Right atrium auricular region (tissue), 2 donors: ENCODE measurements around the gene DENND2D. TPM values are rescaled to one million over a fixed set of nuclear protein-coding genes. Genes with fewer than 3 reads are reported as not detected.
"Not testable (repeated sequence)": the region's sequence is repeated elsewhere in the genome, so short reads cannot be mapped to it uniquely, and the experiment has no call there.

Source experiments
- DNase-seq: peaks from one replicate; pipeline ENCODE4 v3.0.0-alpha.2; 2019; ENCODE audit warnings: low spot score
- H3K27ac ChIP-seq, 2 donors: fragments of 200-600 bp; sonication (generic); 1 replicate in 1 of 2; 2 replicates in 1 of 2; pipeline ENCODE4 v1.5.1; 2016 to 2019
- H3K27me3 ChIP-seq, 2 donors: fragments of 200-600 bp; sonication (generic); one replicate each; pipeline versions ENCODE4 v1.5.1 to v1.6.0; 2017 to 2019
- H3K36me3 ChIP-seq: fragments of 200-600 bp; sonication (generic); one replicate; pipeline ENCODE4 v1.5.1; 2016
- H3K4me1 ChIP-seq, 2 donors: fragments of 200-600 bp; sonication (generic); one replicate each; pipeline versions ENCODE4 v1.5.1 to v1.6.0; 2017 to 2019
- H3K4me3 ChIP-seq, 2 donors: fragments of 200-600 bp; sonication (generic); 1 replicate in 1 of 2; 2 replicates in 1 of 2; pipeline ENCODE4 v1.5.1; 2017 to 2019; ENCODE audit warnings: mild to moderate bottlenecking in 1 of 2, moderate library complexity in 1 of 2
- H3K9me3 ChIP-seq, 2 donors: fragments of 200-600 bp; sonication (generic); one replicate each; pipeline ENCODE4 v1.5.1; 2019
- total RNA-seq, 2 donors: library from RNA; depleted of rRNA; stranded (reverse); fragments of >200 nt; gene quantifications; one replicate each; pipeline ENCODE4 v1.1.0, GENCODE V29; 2016
- TF ChIP-seq, protein P1 (sequence below), 2 donors: fragments of 200-600 bp; sonication (generic); IDR thresholded peaks; one replicate each; pipeline ENCODE4 v1.5.1; 2019; ENCODE audit warnings: antibody characterized with exemption in 2 of 2

The DENND2D gene
- total RNA-seq, 2 donors from 2014 or later: 1.7 to 5.7 TPM

DNA sequence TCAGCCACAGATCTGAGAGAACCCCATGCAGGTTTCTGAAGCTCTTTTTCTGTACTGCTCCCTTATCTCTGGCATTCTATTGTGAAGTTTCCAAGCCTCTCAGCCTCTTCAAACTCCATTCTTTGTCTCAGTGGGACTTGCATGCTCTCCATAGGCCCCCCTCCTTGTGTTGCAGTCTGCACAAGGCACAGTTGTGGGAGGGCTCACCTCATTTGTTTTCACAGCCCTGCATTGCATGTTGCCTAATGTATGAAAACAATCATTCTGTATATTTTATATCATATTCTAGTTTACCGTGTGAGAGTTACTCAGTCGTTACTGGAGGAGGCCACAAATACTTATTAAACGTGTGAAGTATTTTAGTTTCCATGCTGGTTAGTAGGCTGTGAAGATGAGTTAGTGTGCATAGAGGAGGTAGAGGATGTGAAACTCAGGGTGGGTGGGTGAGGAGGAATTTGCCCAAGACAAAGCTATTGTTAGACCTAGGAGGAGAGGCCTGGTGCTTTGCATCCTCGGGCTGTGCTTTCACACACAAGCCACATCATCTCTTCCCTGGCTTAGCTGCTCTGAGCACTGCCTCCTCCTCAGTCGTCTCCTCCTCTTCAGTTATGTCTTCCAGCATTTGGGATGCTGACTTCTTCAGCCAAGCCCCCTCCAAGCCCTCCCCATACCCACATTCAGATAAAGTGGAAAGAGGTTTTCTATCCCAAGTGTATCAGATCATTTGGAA lies 19.3 kb upstream of the DENND2D start:
- Histone ChIP-seq H3K9me3 (no peaks in the 10 kb centered on the region), H3K27me3 (no peaks in the 10 kb centered on the region), H3K4me1 (peaks cover 0 to 9% of the 10 kb centered on the region in 2 donors), H3K36me3 (no peaks in the 10 kb centered on the region), H3K4me3 (no peak overlapping the region), H3K27ac (no peak overlapping the region)
- no peak for DNase-seq
- TF ChIP-seq, protein P1, sequence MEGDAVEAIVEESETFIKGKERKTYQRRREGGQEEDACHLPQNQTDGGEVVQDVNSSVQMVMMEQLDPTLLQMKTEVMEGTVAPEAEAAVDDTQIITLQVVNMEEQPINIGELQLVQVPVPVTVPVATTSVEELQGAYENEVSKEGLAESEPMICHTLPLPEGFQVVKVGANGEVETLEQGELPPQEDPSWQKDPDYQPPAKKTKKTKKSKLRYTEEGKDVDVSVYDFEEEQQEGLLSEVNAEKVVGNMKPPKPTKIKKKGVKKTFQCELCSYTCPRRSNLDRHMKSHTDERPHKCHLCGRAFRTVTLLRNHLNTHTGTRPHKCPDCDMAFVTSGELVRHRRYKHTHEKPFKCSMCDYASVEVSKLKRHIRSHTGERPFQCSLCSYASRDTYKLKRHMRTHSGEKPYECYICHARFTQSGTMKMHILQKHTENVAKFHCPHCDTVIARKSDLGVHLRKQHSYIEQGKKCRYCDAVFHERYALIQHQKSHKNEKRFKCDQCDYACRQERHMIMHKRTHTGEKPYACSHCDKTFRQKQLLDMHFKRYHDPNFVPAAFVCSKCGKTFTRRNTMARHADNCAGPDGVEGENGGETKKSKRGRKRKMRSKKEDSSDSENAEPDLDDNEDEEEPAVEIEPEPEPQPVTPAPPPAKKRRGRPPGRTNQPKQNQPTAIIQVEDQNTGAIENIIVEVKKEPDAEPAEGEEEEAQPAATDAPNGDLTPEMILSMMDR (IDR thresholded peaks at IDR 0.05): no peak

DNA sequence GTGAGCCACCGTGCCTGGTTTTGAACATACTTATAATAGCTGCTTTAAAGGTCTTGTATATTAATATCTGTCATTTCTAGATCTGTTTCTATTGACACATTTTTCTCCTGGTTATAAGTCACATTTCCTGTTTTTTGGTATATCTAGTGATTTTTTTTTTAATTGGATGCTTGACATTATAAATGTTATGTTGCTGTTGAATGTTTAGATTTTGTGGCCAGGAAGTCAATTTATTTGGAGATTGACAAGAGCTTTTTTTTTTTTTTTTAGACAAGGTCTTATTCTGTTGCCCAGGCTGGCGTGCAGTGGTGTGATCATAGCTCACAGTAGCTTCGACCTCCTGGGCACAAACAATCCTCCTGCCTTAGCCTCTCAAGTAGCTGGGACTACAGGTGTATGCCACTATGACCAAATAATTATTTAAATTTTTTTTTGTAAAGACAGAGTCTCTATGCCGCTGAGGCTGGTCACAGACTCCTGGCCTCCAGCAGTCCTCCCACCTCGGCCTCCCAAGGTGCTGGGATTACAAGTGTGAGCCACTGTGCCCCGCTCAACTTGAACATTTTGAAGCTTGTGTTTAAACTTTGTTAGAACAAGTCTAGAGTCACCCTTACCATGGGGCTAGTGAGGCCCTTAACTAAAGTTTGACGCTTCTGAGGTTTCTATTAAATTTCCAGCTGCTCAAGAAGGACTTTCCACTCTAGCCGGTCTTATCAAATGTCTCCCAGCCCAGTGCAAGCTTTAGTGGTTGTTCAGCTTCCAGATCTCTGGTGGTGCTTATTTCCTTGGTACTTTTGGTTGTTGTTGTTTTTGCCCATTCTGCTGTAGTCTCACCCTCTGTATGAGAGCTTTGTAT lies 18.5 kb upstream of the DENND2D start:
- Histone ChIP-seq H3K4me3 (no peak overlapping the region), H3K27ac (no peak overlapping the region), H3K27me3 (no peaks in the 10 kb centered on the region), H3K9me3 (no peaks in the 10 kb centered on the region), H3K4me1 (peaks cover 0 to 9% of the 10 kb centered on the region in 2 donors), H3K36me3 (no peaks in the 10 kb centered on the region)
- DNase-seq: no peak
- TF ChIP-seq, protein P1 (IDR thresholded peaks at IDR 0.05): no peak

DNA sequence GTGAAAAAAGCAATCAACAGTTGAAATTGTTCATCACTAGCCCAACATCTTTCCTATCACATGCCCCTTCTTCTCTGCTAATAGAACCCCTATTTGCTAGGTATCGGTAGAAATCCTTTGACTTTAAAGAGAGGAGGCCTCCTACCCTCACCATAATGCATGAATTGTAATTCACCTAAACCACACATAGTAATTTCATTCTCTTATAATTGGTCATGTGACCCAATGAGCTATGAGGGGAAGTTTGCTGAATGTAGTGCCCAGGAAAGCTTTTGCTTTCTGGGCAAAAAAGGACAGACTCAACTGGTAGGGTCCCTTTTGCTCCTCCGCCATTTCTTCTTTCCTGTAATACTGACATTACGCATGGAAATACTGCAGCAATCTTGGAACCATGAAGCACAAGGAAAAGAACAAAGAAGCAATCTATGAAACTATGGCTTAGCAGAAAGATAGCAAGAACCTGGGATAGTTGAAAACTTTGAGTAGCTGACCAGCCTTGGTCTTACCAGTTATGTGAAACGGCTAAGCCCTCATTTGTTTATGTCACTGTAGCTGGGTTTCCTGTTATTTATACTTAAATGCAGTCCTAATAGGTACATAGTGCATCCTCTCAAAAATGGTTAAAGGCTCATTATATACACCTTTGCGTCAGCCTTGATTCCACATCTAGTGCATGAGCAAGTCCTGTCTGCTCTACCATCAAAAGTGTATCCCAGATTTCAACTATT lies 16.9 kb upstream of the DENND2D start:
- Histone ChIP-seq H3K27ac (no peak overlapping the region), H3K9me3 (no peaks in the 10 kb centered on the region), H3K4me1 (peaks cover 0 to 1% of the 10 kb centered on the region in 2 donors), H3K4me3 (no peak overlapping the region), H3K27me3 (no peaks in the 10 kb centered on the region), H3K36me3 (no peaks in the 10 kb centered on the region)
- no peak for DNase-seq
- TF ChIP-seq, protein P1 (IDR thresholded peaks at IDR 0.05): no peak

DNA sequence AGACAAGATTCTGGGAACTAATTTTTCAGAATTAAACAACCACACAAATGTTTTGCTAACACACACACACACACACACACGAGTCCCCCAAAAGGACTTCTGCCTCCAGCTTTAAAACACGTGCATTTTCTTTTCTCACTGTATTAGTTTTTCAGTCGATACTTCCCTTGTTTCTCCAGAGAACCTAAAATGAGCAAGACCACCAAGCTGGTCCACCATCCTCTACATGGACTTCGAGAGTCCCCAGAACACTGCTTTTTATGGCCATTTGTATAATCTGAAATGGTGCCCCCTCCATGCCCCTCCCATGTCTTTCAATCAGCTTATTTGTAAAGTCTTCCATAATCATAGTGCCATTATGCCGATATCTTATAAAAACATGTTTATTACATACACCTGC lies 16.3 kb upstream of the DENND2D start:
- TF ChIP-seq, protein P1 (IDR thresholded peaks at IDR 0.05): no peak
- Histone ChIP-seq H3K4me3 (no peak overlapping the region), H3K36me3 (no peaks in the 10 kb centered on the region), H3K9me3 (no peaks in the 10 kb centered on the region), H3K27ac (no peak overlapping the region), H3K4me1 (no peaks in the 10 kb centered on the region), H3K27me3 (no peaks in the 10 kb centered on the region)
- DNase-seq: no peak

DNA sequence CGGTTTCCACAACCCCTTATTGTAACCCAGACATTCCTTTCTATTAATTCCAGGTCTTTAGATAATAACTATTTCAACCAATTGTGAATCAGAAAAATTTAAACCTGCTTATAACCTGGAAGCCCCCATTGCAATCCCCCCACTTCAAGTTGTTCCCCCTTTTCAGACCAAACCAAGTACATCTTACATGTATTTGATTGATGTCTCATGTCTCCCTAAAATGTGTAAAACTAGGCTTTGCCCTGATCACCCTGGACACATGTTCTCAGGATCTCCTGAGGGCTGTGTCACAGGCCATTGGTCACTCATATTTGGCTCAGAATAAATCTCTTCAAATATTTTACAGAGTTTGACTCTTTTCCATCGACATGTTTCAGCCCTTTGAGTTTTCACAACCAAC lies 14.8 kb upstream of the DENND2D start:
- not testable (repeated sequence) for H3K4me1 ChIP-seq, H3K27me3 ChIP-seq, H3K36me3 ChIP-seq, DNase-seq, H3K9me3 ChIP-seq, H3K27ac ChIP-seq, H3K4me3 ChIP-seq

DNA sequence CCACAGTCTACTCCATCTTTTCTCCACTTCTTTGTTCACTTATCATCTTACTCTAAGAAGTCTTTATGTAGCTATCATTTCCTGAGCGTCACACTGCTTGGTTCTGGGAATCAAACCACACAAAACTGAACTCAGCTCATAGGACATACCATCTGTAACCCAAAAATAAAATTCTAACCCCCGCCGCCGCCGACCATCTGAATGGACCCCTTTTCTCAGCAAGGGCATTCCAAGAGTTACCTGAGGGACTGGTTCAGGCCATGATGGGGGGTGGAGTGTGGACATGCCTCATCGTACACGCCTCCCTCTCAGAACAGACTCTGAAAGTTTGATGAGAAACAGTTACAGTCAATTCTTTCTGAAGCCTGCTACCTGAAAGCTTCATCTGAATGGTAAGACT lies 14.4 kb upstream of the DENND2D start:
- no peaks in the 10 kb centered on the region for H3K36me3 ChIP-seq
- no peak overlapping the region for H3K27ac ChIP-seq
- H3K9me3 ChIP-seq: no peaks in the 10 kb centered on the region
- no peaks in the 10 kb centered on the region for H3K4me1 ChIP-seq
- H3K4me3 ChIP-seq: no peak overlapping the region
- no peaks in the 10 kb centered on the region for H3K27me3 ChIP-seq
- TF ChIP-seq, protein P1 (IDR thresholded peaks at IDR 0.05): no peak
- no peak for DNase-seq
